ENCODE results near the gene GRIN3B. TPM values are rescaled to one million over a fixed set of nuclear protein-coding genes. Genes with fewer than 3 reads are reported as not detected.
A peak's percentile ranks its signal among the peaks of the same experiment; 100 is the strongest.

Gene GRIN3B
- total RNA-seq, 1 experiment from 2014 or later = not detected

DNA sequence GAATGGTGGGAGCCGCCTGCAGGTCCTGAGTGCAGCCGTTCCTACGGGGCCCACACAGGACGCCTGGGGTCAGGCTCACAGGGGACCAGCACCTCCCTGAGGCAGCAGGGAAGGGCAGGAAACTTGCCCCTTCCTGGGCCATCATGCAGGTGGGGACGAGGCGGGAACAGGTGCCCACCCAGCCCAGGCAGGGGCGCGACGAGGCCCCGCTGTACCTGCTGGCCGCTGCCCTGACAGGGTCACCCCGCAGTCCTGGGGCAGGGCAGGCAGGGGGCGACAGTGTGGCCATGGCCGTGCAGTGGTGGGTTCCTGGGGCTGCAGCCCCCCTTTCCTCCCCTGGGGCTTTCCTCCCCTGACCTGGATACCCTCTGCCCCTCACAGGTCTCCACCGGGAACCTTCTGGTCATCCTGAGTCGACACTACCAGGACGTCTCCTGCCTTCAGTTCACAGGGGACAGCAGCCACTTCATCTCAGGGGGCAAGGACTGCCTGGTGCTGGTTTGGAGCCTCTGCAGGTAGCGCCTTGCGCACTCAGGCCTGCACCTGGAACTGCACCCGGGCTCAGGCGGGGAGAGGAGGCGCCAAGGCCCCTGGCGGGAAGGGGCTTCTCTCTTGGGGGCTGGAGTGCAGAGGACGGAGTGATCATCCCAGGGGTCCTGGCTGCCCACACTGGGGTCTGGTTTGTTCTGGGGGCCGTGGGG lies 10.7 kb upstream of the GRIN3B start:
- no peak for DNase-seq (ENCODE audit: extremely low read depth, low read depth)

DNA sequence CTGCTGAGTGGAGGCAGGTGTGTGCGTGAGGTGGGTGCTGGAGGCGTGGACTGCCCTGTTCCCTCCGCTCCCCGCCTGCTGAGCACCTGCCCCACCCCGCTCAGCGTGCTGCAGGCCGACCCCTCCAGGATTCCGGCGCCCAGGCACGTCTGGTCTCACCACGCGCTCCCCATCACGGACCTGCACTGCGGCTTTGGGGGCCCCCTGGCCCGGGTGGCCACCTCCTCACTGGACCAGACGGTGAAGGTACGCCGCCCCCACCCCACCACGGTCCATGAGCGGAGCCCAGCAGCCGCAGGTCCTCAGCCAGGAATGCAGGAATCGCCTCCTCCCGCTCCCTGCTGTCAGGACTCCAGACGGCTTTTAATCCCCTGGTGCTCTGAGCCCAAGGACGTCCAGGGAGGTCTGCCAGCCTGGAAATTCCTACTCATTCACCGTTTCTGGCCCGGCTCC lies 10.1 kb upstream of the GRIN3B start:
- DNase-seq (ENCODE audit: extremely low read depth, low read depth) = no peak

DNA sequence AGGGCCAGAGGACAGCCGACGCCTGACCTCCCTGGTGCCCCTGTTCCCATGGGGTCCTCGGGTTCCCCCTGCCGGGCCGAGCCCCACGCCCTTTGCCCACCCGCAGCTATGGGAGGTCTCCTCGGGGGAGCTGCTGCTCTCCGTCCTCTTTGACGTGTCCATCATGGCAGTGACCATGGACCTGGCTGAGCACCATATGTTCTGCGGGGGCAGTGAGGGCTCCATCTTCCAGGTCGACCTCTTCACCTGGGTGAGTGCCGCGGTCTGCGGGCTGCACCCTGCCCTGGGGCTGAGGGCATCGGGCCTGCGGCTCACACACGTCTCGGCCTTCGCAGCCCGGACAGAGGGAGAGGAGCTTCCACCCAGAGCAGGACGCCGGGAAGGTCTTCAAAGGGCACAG lies 9.5 kb upstream of the GRIN3B start:
- DNase-seq (ENCODE audit: extremely low read depth, low read depth) = no peak

DNA sequence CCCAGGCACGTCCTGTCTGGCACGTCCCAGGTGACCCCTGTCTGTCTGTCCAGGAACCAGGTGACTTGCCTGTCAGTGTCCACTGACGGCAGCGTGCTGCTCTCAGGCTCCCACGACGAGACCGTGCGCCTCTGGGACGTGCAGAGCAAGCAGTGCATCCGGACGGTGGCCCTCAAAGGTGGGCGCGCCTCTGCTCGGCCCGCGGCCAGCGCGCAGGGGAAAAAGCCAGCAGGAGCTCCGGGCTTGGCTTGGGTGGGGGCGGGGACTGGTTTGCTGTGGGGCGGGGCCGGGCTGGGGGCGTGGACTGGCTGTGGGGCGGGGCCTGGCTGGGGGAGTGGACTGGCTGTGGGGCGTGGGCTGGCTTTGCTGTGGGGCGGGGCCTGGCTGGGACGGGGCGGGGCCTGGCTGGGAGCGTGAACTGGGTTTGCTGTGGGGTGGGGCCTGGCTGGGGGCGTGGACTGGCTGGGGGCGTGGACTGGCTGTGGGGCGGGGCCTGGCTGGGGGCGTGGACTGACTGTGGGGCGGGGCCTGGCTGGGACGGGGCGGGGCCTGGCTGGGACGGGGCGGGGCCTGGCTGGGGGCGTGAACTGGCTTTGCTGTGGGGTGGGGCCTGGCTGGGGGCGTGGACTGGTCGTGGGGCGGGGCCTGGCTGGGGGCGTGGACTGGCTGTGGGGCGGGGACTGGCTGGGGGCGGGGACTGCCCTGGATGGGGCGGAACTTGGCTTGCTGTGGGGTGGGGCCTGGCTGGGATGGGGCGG lies 8.9 kb upstream of the GRIN3B start:
- peak; percentile 30 for DNase-seq (ENCODE audit: extremely low read depth, low read depth)

DNA sequence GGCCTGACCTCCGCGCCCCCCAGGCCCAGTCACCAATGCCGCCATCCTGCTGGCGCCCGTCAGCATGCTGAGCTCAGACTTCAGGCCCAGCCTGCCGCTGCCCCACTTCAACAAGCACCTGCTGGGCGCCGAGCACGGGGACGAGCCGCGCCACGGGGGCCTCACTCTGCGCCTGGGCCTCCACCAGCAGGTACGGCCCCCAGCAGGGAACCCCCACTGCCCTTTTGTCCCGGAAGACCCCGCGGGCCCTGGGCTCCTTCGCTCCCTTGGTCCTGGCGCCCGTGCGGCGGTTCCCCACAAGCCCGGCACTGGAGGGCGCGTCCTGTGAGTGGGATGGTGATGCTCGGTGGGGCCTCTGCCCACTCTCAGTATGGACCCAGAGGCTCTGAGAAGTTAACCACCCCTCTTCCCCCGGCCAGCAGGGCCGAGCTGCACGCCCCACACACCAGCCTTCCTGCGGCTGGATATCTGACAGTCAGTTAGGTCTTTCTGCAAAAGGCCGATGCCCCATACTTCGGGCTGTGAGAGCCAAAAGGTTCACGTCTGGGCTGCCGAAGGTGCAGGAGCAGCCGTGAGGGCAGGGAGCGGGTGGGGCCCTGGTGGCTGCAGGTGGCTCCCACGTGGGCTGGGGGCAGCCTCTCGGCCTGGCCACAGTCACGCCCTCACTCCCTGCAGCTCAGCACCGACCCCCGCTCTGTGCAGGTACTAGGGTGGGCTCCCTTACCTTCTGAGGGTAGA lies 8.1 kb upstream of the GRIN3B start:
- no peak for DNase-seq (ENCODE audit: extremely low read depth, low read depth)

DNA sequence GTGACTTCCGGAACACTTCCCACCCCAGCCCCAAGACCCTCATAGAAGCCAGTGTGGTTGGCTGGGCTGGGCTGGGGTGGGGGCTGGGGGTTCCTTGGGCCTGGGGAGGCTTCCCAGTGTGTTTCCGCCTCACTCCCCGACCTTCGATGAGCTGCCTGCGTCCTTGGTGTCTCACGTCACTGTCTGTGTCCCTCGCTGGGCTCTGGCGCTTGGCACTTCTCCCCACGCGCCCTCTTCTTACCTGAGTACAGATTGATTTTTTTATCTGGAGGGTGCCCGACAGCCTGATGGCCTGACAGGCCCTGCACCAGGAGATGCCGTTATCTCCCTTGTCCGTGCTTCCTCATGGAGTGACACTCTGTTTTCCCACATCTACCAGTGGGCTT lies 7.6 kb upstream of the GRIN3B start:
- DNase-seq (ENCODE audit: extremely low read depth, low read depth) = no peak

DNA sequence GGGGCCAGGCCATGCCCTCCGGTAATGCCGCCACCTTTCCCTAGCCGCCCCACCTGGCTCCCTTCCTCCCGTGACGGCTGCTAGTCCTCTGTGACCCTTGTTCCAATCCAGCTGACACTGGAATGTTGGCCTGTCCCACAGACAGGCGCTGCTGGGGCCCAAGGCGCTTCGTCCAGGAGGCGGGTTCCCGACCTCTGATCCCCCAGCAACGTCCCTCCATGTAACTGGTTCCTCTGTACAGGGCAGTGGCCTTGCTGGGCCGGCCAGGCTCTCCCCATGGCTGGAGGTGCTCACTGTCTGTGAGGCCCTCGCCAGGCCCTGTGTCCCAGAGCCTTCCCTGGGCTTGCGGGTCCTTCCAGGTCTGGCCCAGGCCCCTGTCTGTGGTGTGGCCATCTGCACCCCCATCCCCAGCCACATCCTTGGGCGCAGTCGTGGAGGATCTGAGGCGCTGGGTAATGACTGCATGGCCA lies 6.8 kb upstream of the GRIN3B start:
- DNase-seq (ENCODE audit: extremely low read depth, low read depth) = no peak

DNA sequence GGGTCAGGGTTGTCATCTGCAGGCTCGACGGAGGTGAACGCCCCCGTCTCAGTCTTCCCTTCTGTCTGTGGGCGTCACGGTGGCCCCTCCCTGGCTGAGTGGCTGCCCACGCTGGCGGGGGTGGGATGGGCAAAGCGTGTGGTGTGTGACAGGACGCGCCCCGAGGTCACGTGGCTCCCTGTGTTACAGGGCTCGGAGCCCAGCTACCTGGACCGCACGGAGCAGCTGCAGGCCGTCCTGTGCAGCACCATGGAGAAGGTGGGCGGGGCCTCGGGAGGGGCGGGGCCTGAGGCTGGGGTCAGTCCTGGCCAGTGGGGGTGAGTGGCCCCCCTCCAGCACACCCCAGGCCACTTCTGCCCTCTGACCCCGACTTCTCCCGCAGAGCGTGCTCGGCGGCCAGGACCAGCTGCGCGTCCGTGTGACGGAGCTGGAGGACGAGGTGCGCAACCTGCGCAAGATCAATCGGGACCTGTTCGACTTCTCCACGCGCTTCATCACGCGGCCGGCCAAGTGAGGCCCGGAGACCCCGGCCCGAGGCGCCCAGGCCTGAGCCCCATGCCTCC lies 6.3 kb upstream of the GRIN3B start:
- no peak for DNase-seq (ENCODE audit: extremely low read depth, low read depth)

DNA sequence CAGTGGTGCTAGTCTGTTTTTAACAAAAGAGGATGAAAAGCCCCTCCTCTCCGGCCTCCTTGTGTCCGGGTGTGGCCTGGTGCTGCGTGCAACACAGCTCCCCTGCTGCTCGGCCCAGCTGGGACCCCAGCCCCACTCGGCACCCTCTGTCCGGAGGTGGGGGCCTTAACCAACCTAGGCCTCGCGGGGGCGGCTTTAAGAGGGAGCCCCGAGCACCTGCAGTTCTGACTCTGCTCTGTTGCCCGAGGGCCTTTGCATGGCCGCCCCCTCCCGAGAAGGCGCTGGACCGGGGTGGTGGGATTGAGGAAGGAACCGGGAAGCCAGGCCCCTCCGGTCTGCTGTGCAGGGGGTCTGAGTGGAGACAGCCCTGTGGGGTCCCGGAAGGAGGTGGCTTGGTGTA lies 5.7 kb upstream of the GRIN3B start:
- DNase-seq (ENCODE audit: extremely low read depth, low read depth) = no peak

DNA sequence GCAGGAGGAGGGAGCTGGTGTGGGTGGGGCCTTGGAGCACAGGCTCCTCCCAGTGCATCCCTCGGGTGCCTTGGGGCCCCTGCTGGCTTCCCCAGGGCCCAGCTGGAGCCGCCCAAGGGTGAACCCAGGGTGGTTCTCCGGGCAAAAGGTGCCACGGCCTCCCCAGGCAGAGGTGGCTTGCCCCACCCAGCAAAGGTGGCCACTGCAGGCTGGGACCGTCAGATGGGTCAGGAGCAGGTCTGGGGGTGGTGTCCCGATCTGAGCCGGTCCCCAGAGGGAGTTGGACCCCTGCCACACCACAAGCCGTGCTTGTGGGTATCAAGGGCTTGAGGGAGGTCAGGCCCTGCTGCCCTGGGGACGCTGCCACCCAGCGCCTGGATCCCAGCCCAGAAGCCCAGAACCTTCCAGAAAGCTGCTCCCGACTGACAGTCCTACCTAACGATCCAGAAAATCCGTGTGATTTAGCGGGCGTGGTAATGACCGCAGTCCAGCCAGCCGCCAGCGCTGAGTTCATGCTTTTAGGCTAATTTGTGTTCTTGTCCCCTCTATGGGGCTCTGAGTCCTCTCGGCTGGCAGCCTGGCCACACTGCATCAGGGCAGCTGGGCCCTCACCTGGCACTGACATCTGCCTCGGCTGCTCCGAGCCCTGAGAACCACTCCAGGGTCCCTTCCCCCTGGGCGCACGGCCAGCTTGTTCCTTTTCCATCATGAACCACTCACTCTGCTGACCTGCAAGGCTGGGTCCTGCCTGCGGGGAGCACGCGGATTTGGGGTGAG lies 5.0 kb upstream of the GRIN3B start:
- no peak for DNase-seq (ENCODE audit: extremely low read depth, low read depth)

DNA sequence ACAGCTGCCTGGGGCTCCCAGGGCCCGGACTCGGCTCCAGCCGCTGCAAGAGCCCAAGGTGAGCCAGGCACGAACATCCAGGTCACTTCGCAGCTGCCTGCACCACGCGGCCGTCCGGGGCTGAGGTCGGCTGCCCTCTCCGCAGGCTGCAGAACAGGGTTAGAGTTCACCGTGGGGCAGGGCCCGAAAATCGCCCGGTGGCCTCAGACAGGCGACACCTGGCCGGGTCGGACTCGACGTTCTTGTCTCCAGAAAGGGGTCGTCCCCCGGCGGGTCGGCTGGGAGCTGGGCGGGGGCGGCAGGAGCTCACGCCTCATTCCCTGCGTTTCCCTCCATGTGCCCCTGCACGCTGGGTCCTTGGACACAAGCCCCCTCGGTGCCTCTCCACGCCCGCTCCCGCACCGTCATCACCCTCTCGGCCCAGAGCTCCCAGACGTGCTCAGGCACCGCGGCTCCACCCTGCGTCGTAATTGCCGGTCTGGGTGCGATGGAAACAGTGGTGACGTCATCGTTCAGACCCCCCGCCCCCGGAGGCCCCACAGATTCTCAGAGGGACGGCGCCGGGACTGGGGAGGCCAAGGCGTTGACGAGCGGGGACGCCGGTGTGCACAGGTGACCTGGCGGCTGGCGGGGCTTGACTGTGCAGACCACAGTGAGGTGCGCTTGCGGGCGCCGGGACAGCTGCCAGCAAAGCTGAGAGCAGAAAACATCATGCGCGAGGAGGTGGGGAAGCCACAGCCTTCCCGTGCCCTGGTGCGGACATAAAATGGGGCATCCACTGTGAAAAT lies 4.0 kb upstream of the GRIN3B start:
- DNase-seq (ENCODE audit: extremely low read depth, low read depth) = peak; percentile 29

DNA sequence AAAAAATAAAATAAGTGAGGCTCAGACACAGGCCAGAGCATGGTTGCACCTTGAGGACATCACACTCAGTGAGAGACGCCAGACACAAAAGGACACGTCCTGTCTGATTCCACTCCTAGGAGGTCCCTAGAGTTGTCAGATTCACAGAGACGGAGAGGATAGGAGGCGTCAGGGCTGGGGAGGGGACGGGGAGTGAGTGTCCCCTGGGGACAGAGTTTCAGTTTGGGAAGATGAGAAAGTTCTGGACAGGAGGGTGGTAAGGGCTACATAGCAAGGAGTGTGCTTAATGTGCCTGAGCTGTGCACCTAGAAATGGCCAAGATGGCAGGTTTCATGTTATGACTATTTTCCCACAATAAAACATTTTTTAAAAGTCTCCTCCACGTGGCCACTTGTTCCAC lies 2.2 kb upstream of the GRIN3B start:
- no peak for DNase-seq (ENCODE audit: extremely low read depth, low read depth)

DNA sequence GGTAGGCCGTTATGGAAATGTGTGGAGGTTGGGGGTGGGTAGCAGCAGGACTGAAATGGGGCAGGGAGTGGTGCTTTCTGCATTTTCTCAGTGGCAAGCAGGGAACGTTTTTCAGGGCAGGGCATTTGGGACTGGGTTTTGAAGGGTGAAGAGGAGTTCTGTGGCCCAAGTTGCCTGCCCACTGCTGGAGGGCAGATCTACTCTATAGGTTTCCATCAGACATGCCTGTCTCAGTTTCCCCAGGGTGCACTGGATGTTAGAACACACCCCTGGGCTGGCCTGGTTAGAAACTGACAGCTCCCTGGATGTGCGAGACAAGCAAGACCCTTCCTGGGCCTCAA lies 870 bp upstream of the GRIN3B start:
- DNase-seq (ENCODE audit: extremely low read depth, low read depth) = no peak

DNA sequence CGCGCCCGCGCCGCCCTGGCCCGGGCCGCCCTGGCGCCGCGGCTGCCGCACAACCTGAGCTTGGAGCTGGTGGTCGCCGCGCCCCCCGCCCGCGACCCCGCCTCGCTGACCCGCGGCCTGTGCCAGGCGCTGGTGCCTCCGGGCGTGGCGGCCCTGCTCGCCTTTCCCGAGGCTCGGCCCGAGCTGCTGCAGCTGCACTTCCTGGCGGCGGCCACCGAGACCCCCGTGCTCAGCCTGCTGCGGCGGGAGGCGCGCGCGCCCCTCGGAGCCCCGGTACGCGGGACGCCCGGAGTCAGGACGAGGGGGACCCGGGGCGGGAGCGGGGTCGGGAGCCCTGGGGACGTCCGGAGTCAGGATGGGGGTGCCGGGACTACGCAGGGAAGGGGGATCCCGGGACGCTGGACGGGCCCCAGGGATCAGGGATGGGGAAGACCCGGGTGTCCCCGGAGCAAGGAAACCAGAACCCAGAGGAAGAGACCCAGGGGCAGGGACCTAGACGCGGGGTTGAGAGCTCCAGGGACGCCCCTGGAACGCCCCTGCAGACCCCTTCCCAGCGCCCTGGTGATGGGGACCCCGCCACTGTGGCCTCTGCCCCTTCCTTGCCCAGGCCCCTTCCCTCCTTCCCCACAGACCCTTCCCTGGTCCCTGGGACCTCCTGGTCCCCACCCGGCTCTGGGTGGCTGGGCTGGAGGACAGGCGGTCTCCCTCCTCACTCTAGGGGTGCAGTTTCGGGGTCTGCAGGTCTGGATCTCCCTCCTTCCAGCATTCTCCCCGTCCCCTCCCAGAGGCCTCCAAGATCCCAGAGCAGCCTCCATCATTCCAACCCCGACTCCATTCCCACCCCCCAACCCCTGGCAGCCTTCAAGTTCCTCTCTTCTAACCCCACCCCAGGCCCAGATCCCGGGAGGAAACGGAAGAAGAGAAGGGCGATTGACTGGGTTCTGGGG lies 645 bp downstream of the GRIN3B start:
- DNase-seq (ENCODE audit: extremely low read depth, low read depth) = no peak

DNA sequence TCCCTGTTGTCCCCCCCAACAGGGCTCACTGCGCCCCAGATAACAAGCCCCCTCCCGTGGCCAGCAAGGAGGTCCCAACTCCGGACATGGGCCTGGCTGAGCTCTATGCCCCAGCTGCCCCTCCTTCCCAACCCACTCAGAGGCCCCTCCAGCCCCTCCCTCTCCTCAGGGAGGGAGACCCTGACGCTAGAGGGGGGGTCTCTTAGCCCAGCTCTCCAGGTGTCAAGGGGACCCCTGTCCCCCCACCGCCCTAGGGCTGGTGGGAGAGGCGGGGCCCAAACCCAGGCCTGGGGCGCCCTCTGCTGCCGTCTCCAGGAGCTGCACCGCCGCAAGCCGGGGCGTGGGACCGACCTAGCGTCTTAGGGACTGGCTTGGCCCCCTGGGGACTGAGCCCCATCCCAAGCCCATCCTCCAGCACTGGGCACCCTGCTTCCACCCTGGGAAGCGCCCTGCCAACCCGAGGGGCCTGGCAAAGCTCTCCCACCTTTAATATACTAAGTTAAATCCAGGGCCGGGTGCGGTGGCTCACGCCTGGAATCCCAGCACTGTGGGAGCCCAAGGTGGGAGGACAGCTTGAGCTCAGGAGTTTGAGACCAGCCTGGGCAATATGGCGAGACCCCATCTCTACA lies 1.4 kb downstream of the GRIN3B start:
- DNase-seq (ENCODE audit: extremely low read depth, low read depth) = no peak

DNA sequence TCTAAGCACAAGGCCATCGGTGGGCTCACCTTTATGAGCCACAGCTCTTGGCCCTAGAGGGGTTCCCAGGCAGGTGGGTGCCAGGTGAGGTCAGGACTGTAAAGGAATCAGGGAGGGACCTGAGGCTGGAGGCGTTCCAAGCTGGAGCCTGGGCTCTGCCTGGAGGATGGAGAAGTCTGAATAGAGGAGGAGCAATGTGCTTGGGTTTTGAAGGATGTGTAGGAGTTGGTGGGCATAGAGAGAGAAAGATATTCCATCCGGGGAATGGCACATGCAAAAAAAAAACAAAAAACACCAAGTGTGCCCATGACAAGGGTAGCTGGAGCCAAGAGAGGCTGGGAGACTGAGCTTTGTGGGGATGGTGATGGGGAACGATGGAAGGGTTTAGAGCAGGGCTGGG lies 2.4 kb downstream of the GRIN3B start:
- DNase-seq (ENCODE audit: extremely low read depth, low read depth) = no peak

DNA sequence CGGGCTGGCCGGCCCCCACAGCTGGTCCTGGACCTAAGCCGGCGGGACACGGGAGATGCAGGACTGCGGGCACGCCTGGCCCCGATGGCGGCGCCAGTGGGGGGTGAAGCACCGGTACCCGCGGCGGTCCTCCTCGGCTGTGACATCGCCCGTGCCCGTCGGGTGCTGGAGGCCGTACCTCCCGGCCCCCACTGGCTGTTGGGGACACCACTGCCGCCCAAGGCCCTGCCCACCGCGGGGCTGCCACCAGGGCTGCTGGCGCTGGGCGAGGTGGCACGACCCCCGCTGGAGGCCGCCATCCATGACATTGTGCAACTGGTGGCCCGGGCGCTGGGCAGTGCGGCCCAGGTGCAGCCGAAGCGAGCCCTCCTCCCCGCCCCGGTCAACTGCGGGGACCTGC lies 3.1 kb downstream of the GRIN3B start:
- DNase-seq (ENCODE audit: extremely low read depth, low read depth) = no peak

DNA sequence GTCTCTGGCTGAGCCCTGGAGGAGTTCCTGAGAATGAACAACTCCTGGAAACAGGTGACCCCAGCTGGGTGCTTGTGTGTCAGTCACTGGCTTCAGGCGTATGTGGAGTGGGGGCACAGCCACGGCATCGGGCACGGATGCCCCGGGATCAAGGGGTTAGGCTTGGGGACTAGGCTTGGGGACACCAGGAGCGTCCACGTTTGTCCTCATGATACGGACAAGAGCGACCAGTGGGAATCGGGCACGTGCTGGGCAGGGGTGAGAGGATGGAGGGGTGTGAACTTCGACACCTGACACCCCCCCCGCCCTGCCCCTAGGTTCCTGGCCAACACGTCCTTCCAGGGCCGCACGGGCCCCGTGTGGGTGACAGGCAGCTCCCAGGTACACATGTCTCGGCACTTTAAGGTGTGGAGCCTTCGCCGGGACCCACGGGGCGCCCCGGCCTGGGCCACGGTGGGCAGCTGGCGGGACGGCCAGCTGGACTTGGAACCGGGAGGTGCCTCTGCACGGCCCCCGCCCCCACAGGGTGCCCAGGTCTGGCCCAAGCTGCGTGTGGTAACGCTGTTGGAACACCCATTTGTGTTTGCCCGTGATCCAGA lies 4.1 kb downstream of the GRIN3B start:
- no peak for DNase-seq (ENCODE audit: extremely low read depth, low read depth)
